Measurements from ENCODE around the gene HOXC13. TPM values are rescaled to one million over a fixed set of nuclear protein-coding genes. Genes with fewer than 3 reads are reported as not detected.

HOXC13 gene
- total RNA-seq, 2 donors from 2014 or later, result not detected

DNA sequence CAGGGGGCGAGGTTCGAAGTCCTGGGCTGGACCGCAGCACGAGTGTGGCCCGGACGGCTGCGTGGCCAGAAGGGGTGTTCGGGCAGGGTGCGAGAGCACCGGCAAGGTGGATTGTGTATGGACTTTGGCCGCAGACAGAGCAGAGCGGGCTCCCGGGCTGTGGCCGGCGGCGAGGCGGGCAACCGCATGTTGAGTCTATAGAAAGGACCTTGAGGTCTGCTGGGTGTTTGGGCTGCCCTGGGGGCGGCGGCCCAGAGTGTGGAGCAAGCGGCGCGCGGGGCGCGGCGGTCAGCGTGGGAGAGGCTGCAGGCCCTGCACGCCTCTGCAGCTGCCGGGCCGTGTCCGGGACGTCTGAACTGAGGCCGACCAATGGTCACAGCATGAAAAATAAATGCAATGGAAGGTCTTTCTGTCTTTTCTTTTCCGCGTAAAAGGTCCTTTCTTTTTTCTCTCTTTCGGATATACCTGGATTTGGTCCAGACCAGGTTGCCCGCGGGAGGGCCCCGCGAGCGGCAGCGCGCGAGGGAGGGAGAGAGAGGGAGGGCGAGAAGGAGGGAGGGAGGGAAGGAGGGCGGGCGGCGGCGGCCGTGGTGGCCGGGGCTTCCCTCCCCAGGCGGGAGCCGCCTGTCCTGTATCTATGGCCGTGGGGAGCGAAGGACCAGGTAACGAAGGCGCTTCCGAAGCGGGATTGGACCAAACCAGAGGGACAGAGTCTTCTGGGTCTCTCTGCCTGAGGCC, 55.8 kb downstream of the HOXC13 start:
- DNase-seq, result no peak
- TF ChIP-seq, protein P1, sequence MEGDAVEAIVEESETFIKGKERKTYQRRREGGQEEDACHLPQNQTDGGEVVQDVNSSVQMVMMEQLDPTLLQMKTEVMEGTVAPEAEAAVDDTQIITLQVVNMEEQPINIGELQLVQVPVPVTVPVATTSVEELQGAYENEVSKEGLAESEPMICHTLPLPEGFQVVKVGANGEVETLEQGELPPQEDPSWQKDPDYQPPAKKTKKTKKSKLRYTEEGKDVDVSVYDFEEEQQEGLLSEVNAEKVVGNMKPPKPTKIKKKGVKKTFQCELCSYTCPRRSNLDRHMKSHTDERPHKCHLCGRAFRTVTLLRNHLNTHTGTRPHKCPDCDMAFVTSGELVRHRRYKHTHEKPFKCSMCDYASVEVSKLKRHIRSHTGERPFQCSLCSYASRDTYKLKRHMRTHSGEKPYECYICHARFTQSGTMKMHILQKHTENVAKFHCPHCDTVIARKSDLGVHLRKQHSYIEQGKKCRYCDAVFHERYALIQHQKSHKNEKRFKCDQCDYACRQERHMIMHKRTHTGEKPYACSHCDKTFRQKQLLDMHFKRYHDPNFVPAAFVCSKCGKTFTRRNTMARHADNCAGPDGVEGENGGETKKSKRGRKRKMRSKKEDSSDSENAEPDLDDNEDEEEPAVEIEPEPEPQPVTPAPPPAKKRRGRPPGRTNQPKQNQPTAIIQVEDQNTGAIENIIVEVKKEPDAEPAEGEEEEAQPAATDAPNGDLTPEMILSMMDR (conservative IDR thresholded peaks at IDR 0.05), result no peak
- H3K27me3 ChIP-seq (ENCODE audit: control insufficient read depth, insufficient read depth, low read length, poor library complexity, severe bottlenecking), result peaks cover 100% of the 10 kb centered on the region
- no peaks in the 10 kb centered on the region for H3K9me3 ChIP-seq (ENCODE audit: control insufficient read depth, low read length)
- Mint-ChIP-seq H3K36me3 (ENCODE audit: low read depth) (no peaks in the 10 kb centered on the region), H3K4me3 (no peak overlapping the region), H3K9me3 (peaks cover 2% of the 10 kb centered on the region), H3K27ac (no peak overlapping the region), H3K27me3 (ENCODE audit: insufficient read depth) (peaks cover 100% of the 10 kb centered on the region), H3K4me1 (peaks cover 3% of the 10 kb centered on the region)
- H3K4me3 ChIP-seq (ENCODE audit: low read length), result no peak overlapping the region
- no peaks in the 10 kb centered on the region for H3K4me1 ChIP-seq (ENCODE audit: control insufficient read depth, insufficient read depth, low read length)
- no peak overlapping the region for H3K27ac ChIP-seq (ENCODE audit: low read depth, low read length)
- whole genome bisulfite sequencing, 2 experiments (ENCODE audit: insufficient coverage in 1 of 2, insufficient read length in 1 of 2), result 6 to 10% methylated on average over 18 to 60 of the region's 60 CpGs
- no peak overlapping the region for H3K9ac ChIP-seq (ENCODE audit: extremely low read depth, low read length, poor library complexity, severe bottlenecking)
- no peaks in the 10 kb centered on the region for H3K36me3 ChIP-seq (ENCODE audit: control insufficient read depth, insufficient read depth, low read length)

DNA sequence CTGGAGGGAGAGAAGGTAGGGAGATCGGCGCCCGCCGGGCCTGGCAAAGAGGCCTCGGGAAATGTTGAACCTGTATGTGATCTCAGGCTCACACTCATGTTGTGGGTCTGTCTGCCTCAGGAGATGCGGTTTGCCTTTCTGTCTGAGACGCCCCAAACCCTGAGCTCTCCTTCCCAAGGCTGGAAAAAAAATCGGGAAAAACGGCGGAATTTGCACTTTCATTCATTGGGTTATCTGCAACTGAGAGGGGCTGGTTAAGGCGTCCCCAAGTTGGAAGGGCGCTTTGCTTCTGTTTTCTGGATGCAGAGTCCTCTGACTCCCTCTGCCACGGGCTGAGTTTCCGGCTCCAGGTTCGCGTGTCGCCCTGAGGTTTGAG, 56.4 kb downstream of the HOXC13 start:
- WGBS, 2 experiments (ENCODE audit: insufficient coverage in 1 of 2, insufficient read length in 1 of 2), result 6% methylated on average over 11 to 17 of the region's 17 CpGs
- H3K4me3 ChIP-seq (ENCODE audit: low read length), result no peak overlapping the region

DNA sequence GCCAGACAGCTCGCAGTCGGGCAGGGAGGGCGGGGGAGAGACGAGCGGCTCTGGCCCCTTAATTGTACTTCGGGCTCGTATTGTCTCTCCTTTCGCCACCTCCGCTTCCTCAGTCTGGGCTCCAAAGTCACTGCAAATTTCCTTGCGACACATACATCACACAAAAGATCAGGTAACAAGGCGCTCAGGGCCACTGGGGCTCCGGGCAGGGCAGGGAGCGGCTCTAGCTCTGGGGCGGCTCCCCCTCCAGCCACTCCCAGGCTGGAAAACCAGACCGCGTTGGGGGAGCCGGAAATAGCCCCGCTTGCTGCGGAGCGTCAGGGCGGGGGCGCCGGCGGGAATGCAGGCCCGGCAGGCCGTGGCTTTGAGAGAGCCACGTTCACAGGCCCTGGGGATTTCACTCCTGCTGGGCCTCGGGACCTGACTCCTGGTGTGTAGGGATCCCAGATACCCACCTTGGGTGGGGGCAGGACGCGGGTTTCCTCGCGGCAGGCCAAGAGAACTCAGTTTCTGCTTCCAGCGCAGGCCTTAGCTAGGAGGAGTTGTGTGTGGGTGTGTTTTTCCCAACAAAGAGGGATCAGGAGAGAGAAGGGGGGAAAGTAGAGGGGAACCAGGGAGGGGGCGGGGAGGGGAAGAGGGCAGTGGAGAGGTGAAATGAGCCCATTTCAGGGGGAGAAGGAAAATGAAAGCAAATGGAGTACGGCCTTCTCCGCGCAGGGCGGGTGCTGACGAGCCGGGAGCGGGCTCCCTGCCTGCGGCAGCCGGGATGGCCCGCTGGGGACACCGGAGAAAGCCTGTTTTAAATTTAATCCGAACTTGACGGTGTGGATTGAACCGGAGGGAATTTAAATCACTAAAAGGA, 57.0 kb downstream of the HOXC13 start:
- TF ChIP-seq, protein P1 (conservative IDR thresholded peaks at IDR 0.05), result no peak
- DNase-seq, result peak; percentile 89
- no peak overlapping the region for H3K27ac ChIP-seq (ENCODE audit: low read depth, low read length)
- H3K9ac ChIP-seq (ENCODE audit: extremely low read depth, low read length, poor library complexity, severe bottlenecking), result no peak overlapping the region
- no peak overlapping the region for H3K27ac Mint-ChIP-seq
- H3K4me3 Mint-ChIP-seq, result peak overlapping the region; percentile 11
- H3K27me3 Mint-ChIP-seq (ENCODE audit: insufficient read depth), result peaks cover 100% of the 10 kb centered on the region
- peaks cover 3% of the 10 kb centered on the region for H3K4me1 Mint-ChIP-seq
- H3K9me3 Mint-ChIP-seq, result peaks cover 2% of the 10 kb centered on the region
- no peaks in the 10 kb centered on the region for H3K36me3 ChIP-seq (ENCODE audit: control insufficient read depth, insufficient read depth, low read length)
- H3K4me1 ChIP-seq (ENCODE audit: control insufficient read depth, insufficient read depth, low read length), result no peaks in the 10 kb centered on the region
- H3K36me3 Mint-ChIP-seq (ENCODE audit: low read depth), result no peaks in the 10 kb centered on the region
- H3K27me3 ChIP-seq (ENCODE audit: control insufficient read depth, insufficient read depth, low read length, poor library complexity, severe bottlenecking), result peaks cover 100% of the 10 kb centered on the region
- WGBS, 2 experiments (ENCODE audit: insufficient coverage in 1 of 2, insufficient read length in 1 of 2), result 5 to 6% methylated on average over 36 to 48 of the region's 48 CpGs
- H3K4me3 ChIP-seq (ENCODE audit: low read length), result no peak overlapping the region
- no peaks in the 10 kb centered on the region for H3K9me3 ChIP-seq (ENCODE audit: control insufficient read depth, low read length)

More for the DNA sequence above, 56.4 kb downstream of the HOXC13 start:
- TF ChIP-seq, protein P1 (conservative IDR thresholded peaks at IDR 0.05), result no peak
- Histone ChIP-seq H3K9me3 (ENCODE audit: control insufficient read depth, low read length) (no peaks in the 10 kb centered on the region), H3K36me3 (ENCODE audit: control insufficient read depth, insufficient read depth, low read length) (no peaks in the 10 kb centered on the region), H3K4me1 (ENCODE audit: control insufficient read depth, insufficient read depth, low read length) (no peaks in the 10 kb centered on the region), H3K27ac (ENCODE audit: low read depth, low read length) (no peak overlapping the region), H3K27me3 (ENCODE audit: control insufficient read depth, insufficient read depth, low read length, poor library complexity, severe bottlenecking) (peaks cover 100% of the 10 kb centered on the region), H3K9ac (ENCODE audit: extremely low read depth, low read length, poor library complexity, severe bottlenecking) (no peak overlapping the region)
- Mint-ChIP-seq H3K9me3 (peaks cover 2% of the 10 kb centered on the region), H3K36me3 (ENCODE audit: low read depth) (no peaks in the 10 kb centered on the region), H3K4me3 (peak overlapping the region; percentile 11), H3K4me1 (peaks cover 3% of the 10 kb centered on the region), H3K27me3 (ENCODE audit: insufficient read depth) (peaks cover 100% of the 10 kb centered on the region), H3K27ac (no peak overlapping the region)
- DNase-seq, result peak; percentile 77

Small RNA genes within 50 kb of the gene (microRNA-seq; reads per million reads assigned to microRNA genes)
- 3.7 reads per million, percentile 24 among the genes with 10 or more reads in this experiment for gene MIR196A2 (ENCODE audit: borderline microRNAs expressed)

Other genes starting within 250 kb of the HOXC13 start
- 10 to 100 TPM; 41.4 to 45.7 TPM for gene CALCOCO1, start 211.4 kb upstream of the HOXC13 start, total RNA-seq
- not detected for gene CISTR, start 186.9 kb upstream of the HOXC13 start, total RNA-seq
- not detected for gene HOXC12, start 16.1 kb downstream of the HOXC13 start, total RNA-seq
- gene HOXC11, start 34.3 kb downstream of the HOXC13 start, total RNA-seq, result not detected
- not detected for gene HOTAIR, start 36.1 kb downstream of the HOXC13 start, total RNA-seq
- gene HOXC10, start 46.3 kb downstream of the HOXC13 start, total RNA-seq, result not detected
- gene HOXC9, start 61.3 kb downstream of the HOXC13 start, total RNA-seq, result not detected
- not detected for gene HOXC8, start 70.2 kb downstream of the HOXC13 start, total RNA-seq
- not detected for gene HOXC6, start 89.6 kb downstream of the HOXC13 start, total RNA-seq
- not detected for gene HOXC5, start 94.2 kb downstream of the HOXC13 start, total RNA-seq
- gene HOXC4, start 115.0 kb downstream of the HOXC13 start, total RNA-seq, result not detected

Data from endodermal cell (in vitro differentiated cells).